Smooth muscle cell (in vitro differentiated cells): ENCODE measurements around the gene ANO9. TPM values are rescaled to one million over a fixed set of nuclear protein-coding genes. Genes with fewer than 3 reads are reported as not detected.

Experiments
- DNase-seq: peaks from one replicate; lab custom pipeline; 2025; ENCODE audit not compliant: unreplicated experiment; lab: John Stamatoyannopoulos, UW
- H2AFZ ChIP-seq: fragments of 200-600 bp; sonication (generic); 2 replicates; pipeline ENCODE4 v1.6.0; 2016; ENCODE audit warnings: antibody characterized with exemption, low read depth, mild to moderate bottlenecking
- H3F3A ChIP-seq: fragments of 200-600 bp; sonication (generic); 2 replicates; pipeline ENCODE4 v1.6.0; 2017; ENCODE audit warnings: antibody characterized with exemption, low read depth
- H3K27ac ChIP-seq: fragments of 200-600 bp; sonication (generic); 2 replicates; pipeline ENCODE4 v1.5.1; 2016; ENCODE audit warnings: low read depth, mild to moderate bottlenecking
- H3K27me3 ChIP-seq: fragments of 200-600 bp; sonication (generic); 2 replicates; pipeline ENCODE4 v1.6.1; 2016; ENCODE audit warnings: low read depth, mild to moderate bottlenecking
- H3K36me3 ChIP-seq: fragments of 200-600 bp; sonication (generic); 2 replicates; pipeline ENCODE4 v1.5.1; 2016; ENCODE audit warnings: low read depth
- H3K4me1 ChIP-seq: fragments of 200-600 bp; sonication (generic); 2 replicates; pipeline ENCODE4 v1.5.1; 2016; ENCODE audit warnings: low read depth
- H3K4me2 ChIP-seq: fragments of 200-600 bp; sonication (generic); 2 replicates; pipeline ENCODE4 v1.6.0; 2016; ENCODE audit warnings: mild to moderate bottlenecking
- H3K4me3 ChIP-seq: fragments of 200-600 bp; sonication (generic); 2 replicates; pipeline ENCODE4 v1.5.1; 2016; ENCODE audit warnings: mild to moderate bottlenecking
- H3K79me2 ChIP-seq: fragments of 200-600 bp; sonication (generic); 2 replicates; pipeline ENCODE4 v1.6.0; 2016; ENCODE audit warnings: low read depth, mild to moderate bottlenecking
- H3K9ac ChIP-seq: fragments of 200-600 bp; sonication (generic); 2 replicates; pipeline ENCODE4 v1.6.0; 2016; ENCODE audit warnings: low read depth
- H3K9me3 ChIP-seq: fragments of 200-600 bp; sonication (generic); replicated peaks from 2 replicates; pipeline ENCODE4 v1.5.1; 2016; ENCODE audit warnings: low read depth
- H4K20me1 ChIP-seq: fragments of 200-600 bp; sonication (generic); 2 replicates; pipeline ENCODE4 v1.6.0; 2016; ENCODE audit warnings: low read depth
- CTCF ChIP-seq: fragments of 200-600 bp; sonication (generic); IDR thresholded peaks from 2 replicates; pipeline ENCODE4 v1.5.1; 2017; ENCODE audit warnings: borderline replicate concordance, mild to moderate bottlenecking, antibody characterized with exemption; ENCODE audit not compliant: insufficient read depth, poor library complexity, severe bottlenecking
- WGBS: methylation state at CpG from one replicate; pipeline ENCODE4 v1.1.7; 2016; ENCODE audit warnings: low lambda C conversion rate; 5-methylcytosine and 5-hydroxymethylcytosine counted together
- polyA plus RNA-seq: library from polyadenylated mRNA; unstranded; fragments of >200 nt; fragmentation: Nextera tagmentation; extraction: Ambion mirVana; gene quantifications from 2 replicates; pipeline ENCODE4 v1.2.1, GENCODE V29; 2016
- total RNA-seq: library from RNA; depleted of rRNA; stranded (reverse); fragments of >200 nt; gene quantifications from 2 replicates; pipeline ENCODE4 v1.2.3, GENCODE V29; 2014

ANO9 gene
- total and polyA plus RNA-seq, 2 experiments from 2014 or later = 0.67 to 1.5 TPM

GRCh38 chr11:434496-434895 lies 7.3 kb downstream of the ANO9 start:
- no peaks in the 10 kb centered on the region for H4K20me1 ChIP-seq
- no peaks in the 10 kb centered on the region for H3K36me3 ChIP-seq
- H3K4me2 ChIP-seq = no peak overlapping the region
- H3K4me3 ChIP-seq = no peak overlapping the region
- no peaks in the 10 kb centered on the region for H3K79me2 ChIP-seq
- TF ChIP-seq CTCF = no peak
- no peaks in the 10 kb centered on the region for H3K9me3 ChIP-seq
- H2AFZ ChIP-seq = no peak overlapping the region
- WGBS = 93% methylated on average over 16 of the region's 16 CpGs
- DNase-seq = no peak
- no peaks in the 10 kb centered on the region for H3K27me3 ChIP-seq
- no peak overlapping the region for H3K9ac ChIP-seq
- H3F3A ChIP-seq = no peaks in the 10 kb centered on the region
- no peak overlapping the region for H3K27ac ChIP-seq
- no peaks in the 10 kb centered on the region for H3K4me1 ChIP-seq

GRCh38 chr11:433641-434040 lies 8.2 kb downstream of the ANO9 start:
- TF ChIP-seq CTCF = no peak
- Histone ChIP-seq H3F3A (no peaks in the 10 kb centered on the region), H3K27ac (no peak overlapping the region), H3K79me2 (no peaks in the 10 kb centered on the region), H3K4me1 (no peaks in the 10 kb centered on the region), H3K9me3 (no peaks in the 10 kb centered on the region), H4K20me1 (no peaks in the 10 kb centered on the region), H3K4me2 (no peak overlapping the region), H3K9ac (no peak overlapping the region), H2AFZ (no peak overlapping the region), H3K36me3 (no peaks in the 10 kb centered on the region), H3K27me3 (no peaks in the 10 kb centered on the region), H3K4me3 (no peak overlapping the region)
- no peak for DNase-seq
- WGBS = 87% methylated on average over 14 of the region's 20 CpGs

- H3K9me3 ChIP-seq = no peaks in the 10 kb centered on the region
- H3K27me3 ChIP-seq = no peaks in the 10 kb centered on the region
- no peak for DNase-seq
- no peak for TF ChIP-seq CTCF
- no peak overlapping the region for H3K9ac ChIP-seq
- no peak overlapping the region for H3K4me2 ChIP-seq
- WGBS = 94% methylated on average over 16 of the region's 17 CpGs
- no peak overlapping the region for H3K27ac ChIP-seq
- H3K79me2 ChIP-seq = no peaks in the 10 kb centered on the region
- no peak overlapping the region for H2AFZ ChIP-seq
- no peaks in the 10 kb centered on the region for H3F3A ChIP-seq
- H3K36me3 ChIP-seq = no peaks in the 10 kb centered on the region
- no peak overlapping the region for H3K4me3 ChIP-seq
- no peaks in the 10 kb centered on the region for H3K4me1 ChIP-seq
- no peaks in the 10 kb centered on the region for H4K20me1 ChIP-seq
Measured at GRCh38 chr11:433111-433510, 8.7 kb downstream of the ANO9 start.

- no peak for TF ChIP-seq CTCF
- no peaks in the 10 kb centered on the region for H4K20me1 ChIP-seq
Measured at GRCh38 chr11:432501-433100, 9.2 kb downstream of the ANO9 start.

More at GRCh38 chr11:432501-433100, 9.2 kb downstream of the ANO9 start:
- 91% methylated on average over 17 of the region's 20 CpGs for WGBS
- Histone ChIP-seq H3K9me3 (no peaks in the 10 kb centered on the region), H3K27ac (no peak overlapping the region), H3K36me3 (no peaks in the 10 kb centered on the region), H3K27me3 (no peaks in the 10 kb centered on the region), H3K4me2 (no peak overlapping the region), H3F3A (no peaks in the 10 kb centered on the region), H3K79me2 (no peaks in the 10 kb centered on the region), H3K4me1 (no peaks in the 10 kb centered on the region), H2AFZ (no peak overlapping the region), H3K4me3 (no peak overlapping the region), H3K9ac (no peak overlapping the region)
- DNase-seq = no peak
